ENCODE measurements around the gene PRRG1. TPM values are rescaled to one million over a fixed set of nuclear protein-coding genes. Genes with fewer than 3 reads are reported as not detected.
"Not testable (repeated sequence)": the region's sequence is repeated elsewhere in the genome, so short reads cannot be mapped to it uniquely, and the experiment has no call there.

Gene PRRG1
- total RNA-seq, 1 donor from 2014 or later: not detected

DNA sequence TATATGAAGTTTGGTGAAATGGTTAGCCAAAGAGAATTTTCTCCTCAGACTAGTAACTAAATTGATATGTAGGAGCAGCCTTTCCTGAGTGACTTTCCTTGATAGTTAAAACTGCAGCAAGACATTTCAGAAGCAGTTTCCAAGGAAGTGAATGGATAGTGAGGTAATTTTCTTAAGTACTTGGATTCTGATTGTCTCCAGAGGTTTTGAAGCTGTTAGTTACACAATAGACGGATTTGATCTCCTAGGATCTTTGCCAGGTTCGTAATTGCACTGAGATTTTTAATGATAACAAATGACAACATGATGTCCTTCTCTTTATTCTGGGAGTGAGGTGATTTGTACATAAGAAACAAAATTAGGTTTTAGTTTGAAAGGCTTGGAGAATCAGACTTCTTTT is 29.2 kb downstream of the PRRG1 start:
- intact Hi-C loops (cut with micrococcal nuclease): no loop called here

GRCh38 chrX:37378830-37379229 is 29.7 kb downstream of the PRRG1 start:
- intact Hi-C loops (cut with micrococcal nuclease): no loop called here

GRCh38 chrX:37380256-37380655 is 31.1 kb downstream of the PRRG1 start:
- intact Hi-C loops (cut with micrococcal nuclease): no loop called here

DNA sequence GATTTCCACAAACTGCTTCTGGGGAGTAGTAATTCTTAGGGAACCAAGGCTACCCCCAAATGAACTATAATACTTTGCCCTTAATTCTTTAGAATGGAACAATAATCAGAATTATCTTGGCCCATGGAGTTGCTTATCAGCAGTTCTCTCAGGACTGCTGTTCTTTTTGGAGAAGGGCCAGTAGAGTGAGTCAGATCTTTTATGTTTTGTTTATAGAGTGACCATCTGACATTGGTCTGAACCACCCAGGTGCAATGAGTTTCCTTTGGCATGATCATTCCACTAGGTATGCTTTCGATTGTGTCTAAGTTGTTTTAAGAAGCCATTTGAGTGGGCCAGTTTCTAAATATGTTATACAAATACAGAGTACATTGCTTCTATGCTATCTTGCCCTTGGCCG is 31.8 kb downstream of the PRRG1 start:
- intact Hi-C loops (cut with micrococcal nuclease): no loop called here

- intact Hi-C loops (cut with micrococcal nuclease): no loop called here
Measured at GRCh38 chrX:37383313-37383712, 34.1 kb downstream of the PRRG1 start.

DNA sequence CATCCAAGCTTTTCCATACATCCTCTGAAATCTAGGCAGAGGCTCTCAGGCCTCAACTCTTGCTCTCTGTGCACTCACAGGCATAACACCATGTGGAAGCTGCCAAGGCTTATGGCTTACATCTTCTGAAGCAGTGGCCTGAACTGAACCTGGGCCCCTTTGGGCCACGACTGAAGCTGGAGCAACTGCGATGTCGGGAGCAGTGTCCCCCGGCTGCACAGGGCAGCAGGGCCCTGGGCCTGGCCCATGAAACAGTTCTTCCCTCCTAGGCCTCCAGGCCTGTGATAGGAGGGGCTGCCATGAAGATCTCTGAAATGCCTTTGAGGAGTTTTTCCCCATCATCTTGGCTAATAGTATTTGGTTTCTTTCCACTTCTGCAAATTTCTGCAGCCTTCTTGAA is 39.2 kb downstream of the PRRG1 start:
- intact Hi-C loops (cut with micrococcal nuclease): no loop called here

DNA sequence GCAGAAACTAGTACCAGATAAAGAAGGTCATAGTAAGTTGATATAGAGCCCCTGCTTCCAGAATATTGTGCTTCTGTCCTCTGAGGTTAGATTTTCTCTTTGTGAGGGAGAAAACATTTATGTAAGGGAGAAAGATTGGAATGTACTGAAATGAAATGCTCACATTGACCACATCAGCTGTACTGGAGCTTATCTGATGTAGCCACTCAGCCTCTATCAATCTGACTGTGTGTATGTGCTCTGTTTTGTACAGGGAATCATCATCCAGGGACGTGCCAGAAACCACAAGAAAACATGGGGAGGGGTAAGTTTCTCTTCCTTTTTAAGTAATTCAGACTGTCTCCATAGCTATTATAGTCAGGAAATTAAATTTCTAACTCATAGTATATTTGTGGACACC is 56.8 kb downstream of the PRRG1 start:
- intact Hi-C loops (cut with micrococcal nuclease): no loop called here

GRCh38 chrX:37407736-37408135 is 58.6 kb downstream of the PRRG1 start:
- intact Hi-C loops (cut with micrococcal nuclease): no loop called here

DNA sequence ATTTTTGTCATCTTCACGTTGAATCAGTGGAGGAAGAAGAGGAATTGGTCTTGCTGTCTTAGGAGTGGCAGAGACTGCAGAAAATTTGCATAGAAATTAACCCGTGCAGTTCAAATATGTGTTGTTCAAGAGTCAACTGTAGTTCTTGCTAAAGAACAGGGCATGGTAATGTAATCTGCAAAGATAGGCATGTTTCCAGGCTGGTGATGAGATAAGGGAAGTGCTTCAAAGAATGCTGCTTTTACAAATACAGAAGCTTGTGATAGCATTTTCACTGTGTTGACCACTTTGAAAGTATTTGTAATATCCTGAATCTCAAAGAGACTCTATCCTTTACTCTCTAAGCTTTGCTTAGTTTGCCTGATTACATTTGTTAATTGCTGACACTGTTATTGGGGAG is 60.1 kb downstream of the PRRG1 start:
- intact Hi-C loops (cut with micrococcal nuclease): no loop called here

DNA sequence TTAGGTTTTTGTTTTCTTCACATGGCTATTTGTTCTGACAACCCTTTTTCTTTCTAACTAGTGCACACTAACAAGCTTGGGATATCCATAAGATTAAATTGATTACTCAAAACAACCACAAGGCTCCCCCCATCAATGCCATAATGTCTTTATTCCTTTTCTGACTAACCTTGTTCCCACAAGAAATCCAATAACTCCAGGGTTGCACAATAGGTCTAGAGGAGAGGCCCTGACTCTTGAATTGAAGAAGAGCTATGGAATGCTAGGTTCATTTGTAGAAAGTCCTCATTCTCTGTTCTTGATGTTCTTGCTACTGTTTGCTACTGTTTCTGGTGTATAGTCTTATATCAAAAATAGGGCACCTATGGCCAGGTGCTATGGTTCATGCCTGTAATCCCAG is 71.0 kb downstream of the PRRG1 start:
- intact Hi-C loops (cut with micrococcal nuclease): no loop called here

GRCh38 chrX:37420756-37421155 is 71.6 kb downstream of the PRRG1 start:
- intact Hi-C loops (cut with micrococcal nuclease): no loop called here

GRCh38 chrX:37424000-37424429 is 74.9 kb downstream of the PRRG1 start:
- intact Hi-C loops (cut with micrococcal nuclease): no loop called here

DNA sequence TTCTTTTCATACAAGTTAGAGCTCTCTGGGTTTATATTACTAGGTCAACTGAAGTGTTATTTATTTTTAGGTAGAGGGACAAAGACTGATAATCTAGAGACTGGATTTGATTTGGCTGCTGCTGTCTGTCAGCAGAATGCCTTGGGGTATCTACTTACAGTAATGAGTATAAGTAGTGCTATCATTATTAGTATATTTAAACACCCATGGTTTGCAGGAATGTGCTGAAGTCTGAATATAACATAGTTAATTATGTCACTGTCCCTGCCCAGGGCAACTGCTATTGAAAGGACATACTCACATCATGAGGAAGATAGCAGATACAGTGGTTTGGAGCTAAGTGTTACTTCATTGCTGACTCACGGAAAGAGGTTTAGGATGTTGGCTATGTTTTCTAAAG is 76.2 kb downstream of the PRRG1 start:
- intact Hi-C loops (cut with micrococcal nuclease): no loop called here

DNA sequence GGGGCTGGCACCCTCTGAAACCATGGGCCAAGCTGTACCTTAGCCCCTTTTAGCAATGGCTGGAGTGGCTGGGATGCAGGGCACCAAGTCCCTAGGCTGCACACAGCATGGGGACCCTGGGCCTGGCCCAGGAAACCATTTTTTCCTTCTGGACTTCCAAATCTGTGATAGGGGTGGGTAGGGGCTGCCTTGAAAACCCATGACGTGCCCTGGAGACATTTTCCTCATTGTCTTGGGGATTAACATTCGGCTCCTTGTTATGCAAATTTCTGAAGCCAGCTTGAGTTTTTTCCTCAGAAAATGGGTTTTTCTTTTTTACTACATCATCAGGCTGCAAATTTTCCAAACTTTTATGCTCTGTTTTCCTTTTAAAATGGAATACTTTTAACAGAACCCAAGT is 79.8 kb downstream of the PRRG1 start:
- intact Hi-C loops (cut with micrococcal nuclease): not testable (repeated sequence)

DNA sequence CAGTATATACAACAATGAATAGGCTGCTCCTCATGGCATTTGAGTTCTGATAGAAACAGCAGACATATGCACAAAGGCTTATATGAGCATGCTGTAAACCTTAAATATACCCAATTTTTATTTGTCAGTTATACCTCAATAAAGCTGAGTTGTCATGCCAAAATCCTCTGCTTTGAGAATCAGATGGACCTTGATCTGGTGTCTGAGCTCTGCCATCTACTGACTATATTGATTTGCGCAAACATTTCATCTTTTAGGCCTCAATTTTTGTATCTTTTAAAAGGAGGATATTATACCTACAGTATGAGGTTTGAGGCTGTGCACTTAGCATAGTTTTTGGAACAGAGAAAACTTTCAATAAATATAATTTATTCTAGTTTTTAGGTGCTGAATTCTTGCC is 85.2 kb downstream of the PRRG1 start:
- intact Hi-C loops (cut with micrococcal nuclease): no loop called here

DNA sequence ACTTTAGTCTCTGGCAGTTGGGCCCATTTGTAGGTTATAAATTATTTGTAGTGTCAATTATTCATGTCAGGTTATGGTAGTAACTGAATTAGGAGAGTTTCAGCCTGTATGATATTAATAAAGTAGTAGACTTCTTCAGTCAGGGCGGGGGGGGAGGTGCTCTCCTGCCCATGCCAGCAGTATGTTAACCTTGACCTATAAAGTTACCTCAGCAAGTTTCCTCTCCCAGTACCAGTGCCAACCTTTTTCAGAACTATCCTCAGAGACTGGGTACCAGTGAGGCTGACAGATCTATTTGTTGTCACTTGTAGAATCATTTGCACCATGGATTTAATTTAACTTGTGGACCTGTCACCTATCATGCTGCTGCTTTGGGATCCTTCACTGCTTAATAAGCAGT is 88.0 kb downstream of the PRRG1 start:
- intact Hi-C loops (cut with micrococcal nuclease): no loop called here

GRCh38 chrX:37441377-37441776 is 92.2 kb downstream of the PRRG1 start:
- intact Hi-C loops (cut with micrococcal nuclease): no loop called here

DNA sequence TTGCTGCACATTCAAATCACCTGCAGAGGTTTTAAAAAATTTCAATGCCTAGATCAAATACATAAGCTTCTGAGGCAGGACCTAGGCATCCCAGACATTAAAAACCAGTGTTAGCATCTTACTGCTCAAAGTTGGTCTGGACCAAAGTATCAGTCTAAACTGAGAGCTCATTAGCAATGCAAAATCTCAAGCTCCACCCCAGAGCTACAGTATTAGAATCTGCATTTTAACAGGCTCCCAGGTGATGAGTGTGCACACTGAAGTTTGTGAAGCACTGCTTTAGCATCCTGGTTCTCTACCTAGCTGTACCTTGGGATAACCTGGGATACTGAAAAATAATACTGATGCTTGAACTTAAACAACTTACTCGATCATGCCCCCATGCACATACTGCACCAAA is 96.0 kb downstream of the PRRG1 start:
- intact Hi-C loops (cut with micrococcal nuclease): no loop called here

- intact Hi-C loops (cut with micrococcal nuclease): no loop called here
Measured at GRCh38 chrX:37453821-37454220, 104.7 kb downstream of the PRRG1 start.

DNA sequence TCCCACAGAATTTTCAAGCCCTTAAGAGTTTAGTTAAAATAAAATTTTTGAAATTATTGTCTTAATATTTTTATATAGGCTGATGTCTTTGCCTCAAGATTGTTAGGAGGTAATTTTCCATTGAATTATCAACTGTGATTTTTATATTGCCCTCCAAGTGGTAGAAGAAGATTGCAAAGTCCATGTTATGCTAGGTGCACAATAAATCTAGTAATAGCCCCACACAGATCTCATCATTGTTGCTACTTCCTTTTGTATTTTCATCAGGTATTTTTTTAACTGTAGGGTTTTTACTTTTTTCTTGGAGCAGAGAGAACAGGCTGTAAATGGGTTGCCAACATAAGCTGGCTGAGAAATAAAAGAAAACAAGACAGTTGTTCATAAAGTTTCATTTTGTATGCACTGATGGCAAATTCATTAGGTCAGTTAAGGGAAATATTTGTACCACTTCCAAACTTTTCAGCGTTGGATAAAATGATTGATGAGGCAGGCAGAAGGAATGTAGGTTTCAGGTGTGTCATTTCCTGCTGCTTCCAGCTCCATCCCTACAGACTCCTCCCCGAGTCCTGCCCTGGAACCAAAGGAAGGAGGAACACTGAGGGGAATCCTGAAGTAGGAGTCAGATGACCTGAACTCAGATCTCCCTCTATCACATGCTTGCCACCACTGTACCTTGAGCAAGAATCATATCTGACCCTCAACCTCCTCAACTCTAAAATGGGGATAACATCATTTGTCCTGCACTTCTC is 105.5 kb downstream of the PRRG1 start:
- intact Hi-C loops (cut with micrococcal nuclease): no loop called here

- intact Hi-C loops (cut with micrococcal nuclease): no loop called here
Measured at GRCh38 chrX:37455381-37455780, 106.2 kb downstream of the PRRG1 start.

GRCh38 chrX:37460285-37460684 is 111.1 kb downstream of the PRRG1 start:
- intact Hi-C loops (cut with micrococcal nuclease): not testable (repeated sequence)

DNA sequence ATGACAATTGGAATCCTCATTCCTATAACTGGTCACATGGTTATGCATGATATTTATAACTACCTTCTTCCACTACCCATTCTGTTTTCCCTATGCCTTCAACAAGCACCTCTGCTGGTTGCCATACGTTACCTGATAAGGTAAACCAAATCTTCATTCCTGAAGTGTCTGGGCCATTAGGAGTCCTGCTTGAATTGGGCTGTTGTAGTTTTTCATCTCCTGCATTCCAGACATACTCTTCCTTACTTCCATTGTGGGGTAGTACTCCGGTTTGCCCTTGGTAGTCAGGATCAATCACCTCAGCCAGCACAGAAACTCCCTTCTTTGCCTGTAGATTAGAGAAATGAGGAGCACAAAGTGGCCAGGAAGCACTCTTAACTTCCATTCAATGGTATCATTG is 113.2 kb downstream of the PRRG1 start:
- intact Hi-C loops (cut with micrococcal nuclease): no loop called here
